ENCODE data around the gene BEGAIN. TPM values are rescaled to one million over a fixed set of nuclear protein-coding genes. Genes with fewer than 3 reads are reported as not detected.

Gene BEGAIN
- total RNA-seq, 1 donor from 2014 or later, result 0.54 TPM

GRCh38 chr14:100607611-100607956 is 20.4 kb upstream of the BEGAIN start:
- no peaks in the 10 kb centered on the region for H3K9me3 Mint-ChIP-seq (ENCODE audit: unreplicated experiment)
- Histone ChIP-seq H3K4me1 (ENCODE audit: insufficient read depth, low read length) (peaks cover 2% of the 10 kb centered on the region), H2AFZ (ENCODE audit: low read depth, low read length) (no peak overlapping the region), H3K9ac (ENCODE audit: low read length) (no peak overlapping the region), H4K20me1 (ENCODE audit: insufficient read depth, low read length) (no peaks in the 10 kb centered on the region), H3K27ac (ENCODE audit: low read depth, low read length) (no peak overlapping the region), H3K79me2 (ENCODE audit: insufficient read depth, low read length) (no peaks in the 10 kb centered on the region), H3K27me3 (ENCODE audit: insufficient read depth, low read length) (no peaks in the 10 kb centered on the region), H3K4me2 (ENCODE audit: low read length) (no peak overlapping the region), H3K4me3 (ENCODE audit: insufficient read depth, low read depth, low read length) (no peak overlapping the region), H3K9me3 (ENCODE audit: insufficient read depth, low read depth, low read length) (no peaks in the 10 kb centered on the region), H3K36me3 (ENCODE audit: insufficient read depth, low read length) (no peaks in the 10 kb centered on the region)
- DNase-seq (ENCODE audit: low read depth) (no peak), FAIRE-seq (no peak)
- H3K27ac Mint-ChIP-seq (ENCODE audit: unreplicated experiment), result no peak overlapping the region
- H3K36me3 Mint-ChIP-seq (ENCODE audit: low read depth, unreplicated experiment), result no peaks in the 10 kb centered on the region
- H3K4me3 Mint-ChIP-seq (ENCODE audit: unreplicated experiment), result no peak overlapping the region
- TF ChIP-seq EZH2 (IDR thresholded peaks at IDR 0.05; ENCODE audit: insufficient read depth, low read length), result no peak
- no peak for TF ChIP-seq CTCF (IDR thresholded peaks at IDR 0.05; ENCODE audit: insufficient read depth, low read depth, low read length)
- H3K27me3 Mint-ChIP-seq (ENCODE audit: low read depth, unreplicated experiment), result peaks cover 11% of the 10 kb centered on the region
- peaks cover 12% of the 10 kb centered on the region for H3K4me1 Mint-ChIP-seq (ENCODE audit: low read depth, unreplicated experiment)

- Mint-ChIP-seq H3K36me3 (ENCODE audit: low read depth, unreplicated experiment) (peaks cover under 1% of the 10 kb centered on the region), H3K4me1 (ENCODE audit: low read depth, unreplicated experiment) (peaks cover 12% of the 10 kb centered on the region), H3K4me3 (ENCODE audit: unreplicated experiment) (no peak overlapping the region), H3K27ac (ENCODE audit: unreplicated experiment) (no peak overlapping the region), H3K27me3 (ENCODE audit: low read depth, unreplicated experiment) (peaks cover 11% of the 10 kb centered on the region), H3K9me3 (ENCODE audit: unreplicated experiment) (peaks cover 1% of the 10 kb centered on the region)
- Histone ChIP-seq H3K9me3 (ENCODE audit: insufficient read depth, low read depth, low read length) (no peaks in the 10 kb centered on the region), H3K79me2 (ENCODE audit: insufficient read depth, low read length) (no peaks in the 10 kb centered on the region), H3K36me3 (ENCODE audit: insufficient read depth, low read length) (no peaks in the 10 kb centered on the region), H4K20me1 (ENCODE audit: insufficient read depth, low read length) (no peaks in the 10 kb centered on the region), H2AFZ (ENCODE audit: low read depth, low read length) (no peak overlapping the region), H3K4me2 (ENCODE audit: low read length) (no peak overlapping the region), H3K27ac (ENCODE audit: low read depth, low read length) (no peak overlapping the region), H3K4me3 (ENCODE audit: insufficient read depth, low read depth, low read length) (no peak overlapping the region), H3K9ac (ENCODE audit: low read length) (no peak overlapping the region), H3K27me3 (ENCODE audit: insufficient read depth, low read length) (peaks cover 5% of the 10 kb centered on the region), H3K4me1 (ENCODE audit: insufficient read depth, low read length) (peaks cover 2% of the 10 kb centered on the region)
- FAIRE-seq (no peak), DNase-seq (ENCODE audit: low read depth) (no peak)
- TF ChIP-seq CTCF (IDR thresholded peaks at IDR 0.05; ENCODE audit: insufficient read depth, low read depth, low read length) (no peak), EZH2 (IDR thresholded peaks at IDR 0.05; ENCODE audit: insufficient read depth, low read length) (no peak)
These were observed 19.7 kb upstream of the BEGAIN start for GRCh38 chr14:100606687-100607610.

Data from astrocyte (in vitro differentiated cells and primary cell).